HL-60 (cell line): ENCODE measurements around the gene GDPD5.

Source experiments
- GABPA ChIP-seq: IDR thresholded peaks from 2 replicates; pipeline ENCODE4 v1.6.1; 2012; ENCODE audit warnings: low read depth
- POLR2AphosphoS5 ChIP-seq: IDR thresholded peaks from 2 replicates; pipeline ENCODE4 v1.6.1; 2012; ENCODE audit warnings: low read depth
- SPI1 ChIP-seq: IDR thresholded peaks from 2 replicates; pipeline ENCODE4 v1.6.1; 2012; ENCODE audit warnings: low read depth, mild to moderate bottlenecking, borderline replicate concordance
- TF ChIP-seq, protein P1 (sequence below): IDR thresholded peaks from one replicate; pipeline ENCODE4 v1.5.1; 2011; ENCODE audit warnings: low read length, control low read depth, inconsistent platforms; ENCODE audit not compliant: insufficient read depth
- TF ChIP-seq, protein P2 (sequence below): IDR thresholded peaks from 2 replicates; pipeline ENCODE4 v1.6.1; 2012; ENCODE audit warnings: low read depth; ENCODE audit not compliant: insufficient replicate concordance

DNA sequence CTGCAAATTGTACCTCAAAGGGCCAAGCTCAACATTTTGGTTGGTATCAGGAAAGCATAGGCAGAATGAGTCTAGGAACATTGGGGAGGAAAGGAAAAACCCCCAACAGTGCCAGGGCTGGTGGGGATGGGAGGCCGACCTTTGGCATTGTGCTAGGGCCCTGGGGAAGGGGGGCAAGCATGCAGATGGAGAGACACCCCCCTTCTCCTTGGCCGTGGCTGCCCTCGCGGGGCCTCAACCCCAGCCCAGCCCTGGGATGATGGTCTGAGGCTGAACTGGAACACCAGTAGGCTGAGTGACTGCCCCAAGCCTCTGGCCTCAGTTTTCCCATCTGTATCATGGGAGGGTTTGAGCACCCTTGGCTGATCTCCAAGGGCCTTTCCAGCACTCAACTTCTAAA lies 40.0 kb downstream of the GDPD5 start:
- TF ChIP-seq, protein P1, sequence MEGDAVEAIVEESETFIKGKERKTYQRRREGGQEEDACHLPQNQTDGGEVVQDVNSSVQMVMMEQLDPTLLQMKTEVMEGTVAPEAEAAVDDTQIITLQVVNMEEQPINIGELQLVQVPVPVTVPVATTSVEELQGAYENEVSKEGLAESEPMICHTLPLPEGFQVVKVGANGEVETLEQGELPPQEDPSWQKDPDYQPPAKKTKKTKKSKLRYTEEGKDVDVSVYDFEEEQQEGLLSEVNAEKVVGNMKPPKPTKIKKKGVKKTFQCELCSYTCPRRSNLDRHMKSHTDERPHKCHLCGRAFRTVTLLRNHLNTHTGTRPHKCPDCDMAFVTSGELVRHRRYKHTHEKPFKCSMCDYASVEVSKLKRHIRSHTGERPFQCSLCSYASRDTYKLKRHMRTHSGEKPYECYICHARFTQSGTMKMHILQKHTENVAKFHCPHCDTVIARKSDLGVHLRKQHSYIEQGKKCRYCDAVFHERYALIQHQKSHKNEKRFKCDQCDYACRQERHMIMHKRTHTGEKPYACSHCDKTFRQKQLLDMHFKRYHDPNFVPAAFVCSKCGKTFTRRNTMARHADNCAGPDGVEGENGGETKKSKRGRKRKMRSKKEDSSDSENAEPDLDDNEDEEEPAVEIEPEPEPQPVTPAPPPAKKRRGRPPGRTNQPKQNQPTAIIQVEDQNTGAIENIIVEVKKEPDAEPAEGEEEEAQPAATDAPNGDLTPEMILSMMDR, result no peak
- TF ChIP-seq POLR2AphosphoS5 (no peak), GABPA (no peak), SPI1 (no peak)
- TF ChIP-seq, protein P2, sequence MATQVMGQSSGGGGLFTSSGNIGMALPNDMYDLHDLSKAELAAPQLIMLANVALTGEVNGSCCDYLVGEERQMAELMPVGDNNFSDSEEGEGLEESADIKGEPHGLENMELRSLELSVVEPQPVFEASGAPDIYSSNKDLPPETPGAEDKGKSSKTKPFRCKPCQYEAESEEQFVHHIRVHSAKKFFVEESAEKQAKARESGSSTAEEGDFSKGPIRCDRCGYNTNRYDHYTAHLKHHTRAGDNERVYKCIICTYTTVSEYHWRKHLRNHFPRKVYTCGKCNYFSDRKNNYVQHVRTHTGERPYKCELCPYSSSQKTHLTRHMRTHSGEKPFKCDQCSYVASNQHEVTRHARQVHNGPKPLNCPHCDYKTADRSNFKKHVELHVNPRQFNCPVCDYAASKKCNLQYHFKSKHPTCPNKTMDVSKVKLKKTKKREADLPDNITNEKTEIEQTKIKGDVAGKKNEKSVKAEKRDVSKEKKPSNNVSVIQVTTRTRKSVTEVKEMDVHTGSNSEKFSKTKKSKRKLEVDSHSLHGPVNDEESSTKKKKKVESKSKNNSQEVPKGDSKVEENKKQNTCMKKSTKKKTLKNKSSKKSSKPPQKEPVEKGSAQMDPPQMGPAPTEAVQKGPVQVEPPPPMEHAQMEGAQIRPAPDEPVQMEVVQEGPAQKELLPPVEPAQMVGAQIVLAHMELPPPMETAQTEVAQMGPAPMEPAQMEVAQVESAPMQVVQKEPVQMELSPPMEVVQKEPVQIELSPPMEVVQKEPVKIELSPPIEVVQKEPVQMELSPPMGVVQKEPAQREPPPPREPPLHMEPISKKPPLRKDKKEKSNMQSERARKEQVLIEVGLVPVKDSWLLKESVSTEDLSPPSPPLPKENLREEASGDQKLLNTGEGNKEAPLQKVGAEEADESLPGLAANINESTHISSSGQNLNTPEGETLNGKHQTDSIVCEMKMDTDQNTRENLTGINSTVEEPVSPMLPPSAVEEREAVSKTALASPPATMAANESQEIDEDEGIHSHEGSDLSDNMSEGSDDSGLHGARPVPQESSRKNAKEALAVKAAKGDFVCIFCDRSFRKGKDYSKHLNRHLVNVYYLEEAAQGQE, result no peak
